Left ventricle myocardium inferior (tissue), 1 donor: ENCODE measurements around the gene SNX1. TPM values are rescaled to one million over a fixed set of nuclear protein-coding genes. Genes with fewer than 3 reads are reported as not detected.
A peak's percentile ranks its signal among the peaks of the same experiment; 100 is the strongest.

Experiments used
- DNase-seq: peaks from one replicate; pipeline ENCODE4 v3.0.0-alpha.2; 2020
- H3K27ac ChIP-seq: fragments of 200-600 bp; replicated peaks from 2 replicates; pipeline ENCODE4 v1.8.0; 2021
- H3K27me3 ChIP-seq: fragments of 200-600 bp; 2 replicates; pipeline ENCODE4 v1.8.0; 2021; ENCODE audit warnings: low read depth
- H3K36me3 ChIP-seq: fragments of 200-600 bp; 2 replicates; pipeline ENCODE4 v1.8.0; 2021
- H3K4me1 ChIP-seq: fragments of 200-600 bp; 2 replicates; pipeline ENCODE4 v1.8.0; 2021
- H3K4me3 ChIP-seq: fragments of 200-600 bp; 2 replicates; pipeline ENCODE4 v1.8.0; 2021; ENCODE audit warnings: mild to moderate bottlenecking, moderate library complexity
- H3K9me3 ChIP-seq: fragments of 200-600 bp; replicated peaks from 2 replicates; pipeline ENCODE4 v1.8.0; 2021
- intact Hi-C: fragments of 100-400 bp; cut with micrococcal nuclease; formaldehyde crosslinking; loops from one replicate; pipeline ENCODE4 v1.11.0; 2022
- total RNA-seq: library from RNA; stranded (reverse); fragmentation: NEBNext Ultra II Directional; extraction: Animal tissue kit (Norgen Biotek cat#: 25700); gene quantifications from one replicate; pipeline ENCODE4 v1.2.1, GENCODE V29; 2021
- TF ChIP-seq, protein P1 (sequence below): fragments of 200-600 bp; IDR thresholded peaks from 2 replicates; pipeline ENCODE4 v1.8.0; 2021; ENCODE audit warnings: antibody characterized with exemption, mild to moderate bottlenecking, borderline replicate concordance
- donor health status: DM: no; HTN: yes; CAD: no; lungs with severe emphysema.

The SNX1 gene
- total RNA-seq, 1 donor from 2014 or later: 72.1 TPM

GRCh38 chr15:64089543-64090280 lies 6.1 kb upstream of the SNX1 start:
- intact Hi-C loops: no loop called here
- H3K27ac ChIP-seq: peak overlapping the region; percentile 93
- H3K4me3 ChIP-seq: peak overlapping the region; percentile 11
- no peaks in the 10 kb centered on the region for H3K27me3 ChIP-seq
- TF ChIP-seq, protein P1, sequence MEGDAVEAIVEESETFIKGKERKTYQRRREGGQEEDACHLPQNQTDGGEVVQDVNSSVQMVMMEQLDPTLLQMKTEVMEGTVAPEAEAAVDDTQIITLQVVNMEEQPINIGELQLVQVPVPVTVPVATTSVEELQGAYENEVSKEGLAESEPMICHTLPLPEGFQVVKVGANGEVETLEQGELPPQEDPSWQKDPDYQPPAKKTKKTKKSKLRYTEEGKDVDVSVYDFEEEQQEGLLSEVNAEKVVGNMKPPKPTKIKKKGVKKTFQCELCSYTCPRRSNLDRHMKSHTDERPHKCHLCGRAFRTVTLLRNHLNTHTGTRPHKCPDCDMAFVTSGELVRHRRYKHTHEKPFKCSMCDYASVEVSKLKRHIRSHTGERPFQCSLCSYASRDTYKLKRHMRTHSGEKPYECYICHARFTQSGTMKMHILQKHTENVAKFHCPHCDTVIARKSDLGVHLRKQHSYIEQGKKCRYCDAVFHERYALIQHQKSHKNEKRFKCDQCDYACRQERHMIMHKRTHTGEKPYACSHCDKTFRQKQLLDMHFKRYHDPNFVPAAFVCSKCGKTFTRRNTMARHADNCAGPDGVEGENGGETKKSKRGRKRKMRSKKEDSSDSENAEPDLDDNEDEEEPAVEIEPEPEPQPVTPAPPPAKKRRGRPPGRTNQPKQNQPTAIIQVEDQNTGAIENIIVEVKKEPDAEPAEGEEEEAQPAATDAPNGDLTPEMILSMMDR: no peak
- no peaks in the 10 kb centered on the region for H3K9me3 ChIP-seq
- no peak for DNase-seq
- H3K4me1 ChIP-seq: peaks cover 59% of the 10 kb centered on the region
- peaks cover 41% of the 10 kb centered on the region for H3K36me3 ChIP-seq

GRCh38 chr15:64090527-64090926 lies 5.3 kb upstream of the SNX1 start:
- H3K27me3 ChIP-seq: no peaks in the 10 kb centered on the region
- H3K4me1 ChIP-seq: peaks cover 68% of the 10 kb centered on the region
- peak overlapping the region; percentile 93 for H3K27ac ChIP-seq
- TF ChIP-seq, protein P1: no peak
- peaks cover 32% of the 10 kb centered on the region for H3K36me3 ChIP-seq
- DNase-seq: no peak
- no peaks in the 10 kb centered on the region for H3K9me3 ChIP-seq
- no peak overlapping the region for H3K4me3 ChIP-seq
- intact Hi-C loops: no loop called here

GRCh38 chr15:64092075-64092820 lies 3.5 kb upstream of the SNX1 start:
- no peak for DNase-seq
- Histone ChIP-seq H3K27me3 (no peaks in the 10 kb centered on the region), H3K4me1 (peaks cover 83% of the 10 kb centered on the region), H3K4me3 (peak overlapping the region; percentile 78), H3K9me3 (no peaks in the 10 kb centered on the region), H3K36me3 (peaks cover 18% of the 10 kb centered on the region), H3K27ac (peak overlapping the region; percentile 93)
- TF ChIP-seq, protein P1: no peak
- intact Hi-C loops: no loop called here

DNA sequence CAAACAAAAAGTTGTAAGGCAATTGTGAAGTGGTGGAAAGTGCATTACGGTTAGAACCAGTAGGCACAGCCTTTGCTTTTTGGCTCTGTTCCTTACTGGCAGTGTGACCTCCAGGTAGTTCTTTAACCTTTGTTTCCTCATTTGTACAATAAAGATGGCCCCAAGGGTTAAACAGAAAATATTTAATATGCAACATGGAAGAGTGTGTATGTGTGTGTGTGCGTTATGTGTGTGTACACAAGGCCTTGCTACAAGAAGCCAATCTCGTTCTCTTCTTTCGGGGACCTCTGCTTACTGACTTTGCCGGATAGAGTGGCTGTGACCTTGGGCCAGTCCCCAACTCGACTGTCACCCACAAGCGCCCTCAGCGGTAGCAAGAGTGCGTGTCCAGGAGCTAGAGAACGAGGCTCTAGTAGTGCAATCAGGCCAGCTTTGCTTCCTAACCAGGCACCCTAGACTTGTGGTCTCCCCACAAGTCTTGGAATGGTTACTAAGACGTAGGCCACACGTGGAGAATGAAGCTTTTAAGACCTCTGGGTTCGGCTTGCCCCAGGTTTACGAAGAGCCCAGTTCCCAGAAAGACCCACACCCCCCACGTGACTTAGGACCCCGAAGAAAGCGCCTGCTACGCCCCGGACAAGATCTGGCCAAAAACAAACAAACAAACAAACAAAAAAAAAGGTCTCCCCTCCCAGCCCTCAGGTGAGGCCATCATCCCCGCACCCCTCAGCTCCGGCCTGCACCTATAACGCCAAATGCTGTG lies 2.7 kb upstream of the SNX1 start:
- Histone ChIP-seq H3K36me3 (peaks cover 11% of the 10 kb centered on the region), H3K9me3 (no peaks in the 10 kb centered on the region), H3K4me3 (peak overlapping the region; percentile 78), H3K4me1 (peaks cover 91% of the 10 kb centered on the region), H3K27ac (peak overlapping the region; percentile 93), H3K27me3 (no peaks in the 10 kb centered on the region)
- intact Hi-C loops: no loop called here
- peak; percentile 46 for DNase-seq
- TF ChIP-seq, protein P1: no peak

GRCh38 chr15:64093627-64094417 lies 2.0 kb upstream of the SNX1 start, which contains the start of gene CIAO2A:
Gene CIAO2A (minus strand): TSS chr15:64093838. CDS start chr15:64093768, 70 bp downstream.
- H3K36me3 ChIP-seq: peaks cover 3% of the 10 kb centered on the region
- H3K27me3 ChIP-seq: no peaks in the 10 kb centered on the region
- H3K27ac ChIP-seq: peak within 1 kb of the TSS; percentile 93
- peak within 1 kb of the TSS; percentile 78 for H3K4me3 ChIP-seq
- peak; percentile 92 for DNase-seq
- H3K4me1 ChIP-seq: peaks cover 95% of the 10 kb centered on the region
- TF ChIP-seq, protein P1: no peak
- intact Hi-C loops: no loop called here
- H3K9me3 ChIP-seq: no peaks in the 10 kb centered on the region
